MCF 10A (cell line): ENCODE data around the gene ZNF710. TPM values are rescaled to one million over a fixed set of nuclear protein-coding genes. Genes with fewer than 3 reads are reported as not detected.

ENCODE experiments used
- BruUV-seq: library from RNA; stranded (reverse); fragments of 400-500 nt; replicated peaks from 2 replicates; lab custom pipeline; 2021; lab: Mats Ljungman, UMichigan
- CTCF ChIA-PET: fragments of 300-600 bp; sonication (Branson Sonifier 250); formaldehyde crosslinking; extraction: SDS; loops from one replicate; lab custom pipeline; 2021; ENCODE audit warnings: antibody characterized with exemption, inconsistent platforms; lab: Yijun Ruan, JAX
- POLR2A ChIA-PET: fragments of 300-600, 350-650 bp; sonication (Branson Sonifier 250); formaldehyde crosslinking; extraction: SDS; loops from one replicate; lab custom pipeline; 2020; ENCODE audit warnings: antibody characterized with exemption, inconsistent platforms; lab: Yijun Ruan, JAX
- DNase-seq: peaks from one replicate; pipeline ENCODE4 v3.0.0-alpha.2; 2018; ENCODE audit not compliant: unreplicated experiment
- H3K27ac Mint-ChIP-seq: one replicate; pipeline ENCODE4 v1.8.0; 2022; ENCODE audit warnings: mild to moderate bottlenecking, low read depth, mixed read lengths; ENCODE audit not compliant: unreplicated experiment
- H3K27me3 Mint-ChIP-seq: one replicate; pipeline ENCODE4 v1.8.0; 2022; ENCODE audit warnings: mixed read lengths; ENCODE audit not compliant: insufficient read depth, unreplicated experiment
- H3K36me3 Mint-ChIP-seq: one replicate; pipeline ENCODE4 v1.8.0; 2022; ENCODE audit warnings: mild to moderate bottlenecking, moderate library complexity, mixed read lengths; ENCODE audit not compliant: insufficient read depth, unreplicated experiment
- H3K4me1 Mint-ChIP-seq: one replicate; pipeline ENCODE4 v1.8.0; 2022; ENCODE audit warnings: mixed read lengths; ENCODE audit not compliant: insufficient read depth, unreplicated experiment
- H3K4me3 Mint-ChIP-seq: one replicate; pipeline ENCODE4 v1.8.0; 2022; ENCODE audit warnings: mild to moderate bottlenecking, moderate library complexity, mixed read lengths; ENCODE audit not compliant: unreplicated experiment
- H3K9me3 Mint-ChIP-seq: one replicate; pipeline ENCODE4 v1.8.0; 2022; ENCODE audit warnings: mixed read lengths; ENCODE audit not compliant: unreplicated experiment
- intact Hi-C: fragments of 100-400 bp; cut with micrococcal nuclease; formaldehyde crosslinking; loops from 2 replicates; pipeline ENCODE4 v1.14.1; 2022
- total RNA-seq: library from RNA; stranded (reverse); gene quantifications from 2 replicates; pipeline ENCODE4 v1.2.3, GENCODE V29; 2022
- TF ChIP-seq, protein P1 (sequence below): fragments of 200-600 bp; IDR thresholded peaks from one replicate; pipeline ENCODE4 v1.8.0; 2022; ENCODE audit warnings: antibody characterized with exemption, mild to moderate bottlenecking; ENCODE audit not compliant: unreplicated experiment

The ZNF710 gene
- total RNA-seq, 1 experiment from 2014 or later: 27.3 TPM

- CTCF ChIA-PET: interaction anchor here (1.1 to 3.4 kb wide), 2 partner anchors 98 to 99 kb away, joined by 3 to 20 read pairs; no protein-coding TSS in a partner anchor
- H3K4me3 Mint-ChIP-seq: no peak overlapping the region
- peaks cover 7% of the 10 kb centered on the region for H3K36me3 Mint-ChIP-seq
- no peak overlapping the region for H3K27ac Mint-ChIP-seq
- H3K4me1 Mint-ChIP-seq: peaks cover 15% of the 10 kb centered on the region
- TF ChIP-seq, protein P1, sequence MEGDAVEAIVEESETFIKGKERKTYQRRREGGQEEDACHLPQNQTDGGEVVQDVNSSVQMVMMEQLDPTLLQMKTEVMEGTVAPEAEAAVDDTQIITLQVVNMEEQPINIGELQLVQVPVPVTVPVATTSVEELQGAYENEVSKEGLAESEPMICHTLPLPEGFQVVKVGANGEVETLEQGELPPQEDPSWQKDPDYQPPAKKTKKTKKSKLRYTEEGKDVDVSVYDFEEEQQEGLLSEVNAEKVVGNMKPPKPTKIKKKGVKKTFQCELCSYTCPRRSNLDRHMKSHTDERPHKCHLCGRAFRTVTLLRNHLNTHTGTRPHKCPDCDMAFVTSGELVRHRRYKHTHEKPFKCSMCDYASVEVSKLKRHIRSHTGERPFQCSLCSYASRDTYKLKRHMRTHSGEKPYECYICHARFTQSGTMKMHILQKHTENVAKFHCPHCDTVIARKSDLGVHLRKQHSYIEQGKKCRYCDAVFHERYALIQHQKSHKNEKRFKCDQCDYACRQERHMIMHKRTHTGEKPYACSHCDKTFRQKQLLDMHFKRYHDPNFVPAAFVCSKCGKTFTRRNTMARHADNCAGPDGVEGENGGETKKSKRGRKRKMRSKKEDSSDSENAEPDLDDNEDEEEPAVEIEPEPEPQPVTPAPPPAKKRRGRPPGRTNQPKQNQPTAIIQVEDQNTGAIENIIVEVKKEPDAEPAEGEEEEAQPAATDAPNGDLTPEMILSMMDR: no peak
- H3K9me3 Mint-ChIP-seq: no peaks in the 10 kb centered on the region
- intact Hi-C loops: no loop called here
- DNase-seq: no peak
- no peaks in the 10 kb centered on the region for H3K27me3 Mint-ChIP-seq
- POLR2A ChIA-PET: interaction anchor here (0.8 to 2.0 kb wide), 4 partner anchors 8 to 78 kb away, joined by 3 to 6 read pairs (median 4); no protein-coding TSS in a partner anchor
- no TSS peak for BruUV-seq
Observed at GRCh38 chr15:89997079-89997478, 4.0 kb upstream of the ZNF710 start.

DNA sequence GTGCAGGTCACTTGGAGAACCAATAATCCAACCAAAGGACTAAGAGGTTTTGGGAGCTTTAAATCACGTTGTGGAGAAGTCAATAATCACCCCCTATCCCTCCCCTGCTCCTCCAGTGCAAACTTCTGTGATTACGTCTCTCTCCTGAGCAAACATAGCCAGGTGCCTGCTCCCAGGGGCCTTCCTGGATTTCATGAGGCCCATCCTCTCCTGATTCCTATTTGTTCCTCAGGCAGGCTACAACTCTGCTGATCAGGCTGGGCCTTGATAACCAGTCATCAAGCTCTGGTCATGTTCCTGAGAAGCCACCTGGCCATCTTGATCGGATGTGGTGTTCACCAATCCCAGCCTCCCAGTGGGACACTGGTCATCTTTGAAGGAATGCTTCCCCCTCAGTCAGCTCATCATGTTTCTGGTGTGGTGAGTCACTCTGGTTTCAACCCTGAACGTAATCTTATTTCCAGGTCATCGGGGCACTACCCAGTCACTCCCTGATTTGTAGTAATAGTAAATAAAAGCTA, 2.9 kb upstream of the ZNF710 start:
- Mint-ChIP-seq H3K27ac (peak overlapping the region; percentile 35), H3K27me3 (no peaks in the 10 kb centered on the region), H3K4me3 (no peak overlapping the region), H3K36me3 (peaks cover 7% of the 10 kb centered on the region), H3K4me1 (peaks cover 20% of the 10 kb centered on the region), H3K9me3 (no peaks in the 10 kb centered on the region)
- CTCF ChIA-PET: interaction anchor here (0.6 to 3.4 kb wide), 4 partner anchors 92 to 352 kb away, joined by 3 to 20 read pairs (median 3); no protein-coding TSS in a partner anchor
- POLR2A ChIA-PET: interaction anchor here (0.6 to 10.5 kb wide), 17 partner anchors 9 to 848 kb away, joined by 3 to 173 read pairs (median 5); partner anchors contain the start of genes AP3S2 and ARPIN
- TF ChIP-seq, protein P1: no peak
- DNase-seq: peak; percentile 74
- intact Hi-C loops: no loop called here
- no TSS peak for BruUV-seq

GRCh38 chr15:89998923-89999675, 2.0 kb upstream of the ZNF710 start:
- ChIA-PET POLR2A (interaction anchor here (0.7 to 10.5 kb wide), 15 partner anchors 12 to 847 kb away, joined by 3 to 173 read pairs (median 4); partner anchors contain the start of genes AP3S2 and ARPIN), CTCF (interaction anchor here (3.4 kb wide), 1 partner anchor 100 kb away, joined by 20 read pairs; no protein-coding TSS in a partner anchor)
- Mint-ChIP-seq H3K4me1 (peaks cover 27% of the 10 kb centered on the region), H3K36me3 (peaks cover 7% of the 10 kb centered on the region), H3K27ac (peak overlapping the region; percentile 35), H3K4me3 (peak overlapping the region; percentile 92), H3K27me3 (no peaks in the 10 kb centered on the region), H3K9me3 (no peaks in the 10 kb centered on the region)
- no peak for DNase-seq
- intact Hi-C loops: no loop called here
- TF ChIP-seq, protein P1: no peak
- BruUV-seq: no TSS peak

GRCh38 chr15:89999676-90000185, 1.4 kb upstream of the ZNF710 start:
- Mint-ChIP-seq H3K27me3 (no peaks in the 10 kb centered on the region), H3K4me3 (peak overlapping the region; percentile 92), H3K4me1 (peaks cover 33% of the 10 kb centered on the region), H3K27ac (no peak overlapping the region), H3K36me3 (peaks cover 7% of the 10 kb centered on the region), H3K9me3 (no peaks in the 10 kb centered on the region)
- no TSS peak for BruUV-seq
- ChIA-PET CTCF (interaction anchor here (0.6 to 3.4 kb wide), 4 partner anchors 67 to 327 kb away, joined by 3 to 20 read pairs (median 3); no protein-coding TSS in a partner anchor), POLR2A (interaction anchor here (0.6 to 10.5 kb wide), 9 partner anchors 13 to 106 kb away, joined by 3 to 173 read pairs (median 4); partner anchors contain the start of genes AP3S2 and ARPIN)
- TF ChIP-seq, protein P1: no peak
- DNase-seq: peak; percentile 66
- intact Hi-C loops: loop anchor here (2.0 to 5.0 kb wide), 2 partner anchors 71 to 107 kb away; partner anchors contain the start of gene AP3S2
